ENCODE data around the gene NRXN3.

The NRXN3 gene

GRCh38 chr14:78170203-78170602, at the start of gene NRXN3:
Gene NRXN3, plus strand, starts transcription at chr14:78170373. Its CDS starts 72,721 bp downstream, at chr14:78243094.
- Histone ChIP-seq H3K27ac (ENCODE audit: low read depth, low read length) (no peak within 1 kb of the TSS), H3K9ac (ENCODE audit: low read depth, low read length) (0 out of 2 replicates have a peak within 1 kb of the TSS, but pooled peaks have one; percentile 28), H3K36me3 (ENCODE audit: control insufficient read depth, insufficient read depth, low read length) (no peaks in the 10 kb centered on the region), H3K9me3 (ENCODE audit: control insufficient read depth, insufficient read depth, low read length) (no peaks in the 10 kb centered on the region), H3K27me3 (ENCODE audit: control insufficient read depth, insufficient read depth, low read length) (no peaks in the 10 kb centered on the region), H3K4me3 (ENCODE audit: low read depth, low read length) (peak within 1 kb of the TSS; percentile 55), H3K4me1 (ENCODE audit: control insufficient read depth, insufficient read depth, low read length) (peaks cover 24% of the 10 kb centered on the region)

- Histone ChIP-seq H3K9ac (ENCODE audit: low read depth, low read length) (no peak overlapping the region), H3K4me3 (ENCODE audit: low read depth, low read length) (no peak overlapping the region), H3K27ac (ENCODE audit: low read depth, low read length) (no peak overlapping the region), H3K9me3 (ENCODE audit: control insufficient read depth, insufficient read depth, low read length) (no peaks in the 10 kb centered on the region; the same call in 1 of the 2 replicates), H3K4me1 (ENCODE audit: control insufficient read depth, insufficient read depth, low read length) (peaks cover 8% of the 10 kb centered on the region), H3K27me3 (ENCODE audit: control insufficient read depth, insufficient read depth, low read length) (no peaks in the 10 kb centered on the region), H3K36me3 (ENCODE audit: control insufficient read depth, insufficient read depth, low read length) (no peaks in the 10 kb centered on the region)
Observed at GRCh38 chr14:78122436-78122835, 47.7 kb upstream of the NRXN3 start.

- H3K9me3 ChIP-seq (ENCODE audit: control insufficient read depth, insufficient read depth, low read length): no peaks in the 10 kb centered on the region
- H3K9ac ChIP-seq (ENCODE audit: low read depth, low read length): no peak overlapping the region
- H3K27me3 ChIP-seq (ENCODE audit: control insufficient read depth, insufficient read depth, low read length): no peaks in the 10 kb centered on the region
- H3K27ac ChIP-seq (ENCODE audit: low read depth, low read length): no peak overlapping the region
- peaks cover 8% of the 10 kb centered on the region for H3K4me1 ChIP-seq (ENCODE audit: control insufficient read depth, insufficient read depth, low read length)
- H3K4me3 ChIP-seq (ENCODE audit: low read depth, low read length): no peak overlapping the region
- H3K36me3 ChIP-seq (ENCODE audit: control insufficient read depth, insufficient read depth, low read length): no peaks in the 10 kb centered on the region
Observed at GRCh38 chr14:78123650-78124253, 46.4 kb upstream of the NRXN3 start.

- Histone ChIP-seq H3K9ac (ENCODE audit: low read depth, low read length) (no peak overlapping the region), H3K36me3 (ENCODE audit: control insufficient read depth, insufficient read depth, low read length) (no peaks in the 10 kb centered on the region), H3K9me3 (ENCODE audit: control insufficient read depth, insufficient read depth, low read length) (no peaks in the 10 kb centered on the region), H3K27ac (ENCODE audit: low read depth, low read length) (no peak overlapping the region), H3K4me1 (ENCODE audit: control insufficient read depth, insufficient read depth, low read length) (peaks cover 8% of the 10 kb centered on the region), H3K4me3 (ENCODE audit: low read depth, low read length) (no peak overlapping the region), H3K27me3 (ENCODE audit: control insufficient read depth, insufficient read depth, low read length) (no peaks in the 10 kb centered on the region)
Observed at GRCh38 chr14:78127961-78128360, 42.2 kb upstream of the NRXN3 start.

- Histone ChIP-seq H3K9me3 (ENCODE audit: control insufficient read depth, insufficient read depth, low read length) (no peaks in the 10 kb centered on the region), H3K27me3 (ENCODE audit: control insufficient read depth, insufficient read depth, low read length) (no peaks in the 10 kb centered on the region), H3K4me3 (ENCODE audit: low read depth, low read length) (no peak overlapping the region), H3K27ac (ENCODE audit: low read depth, low read length) (no peak overlapping the region), H3K9ac (ENCODE audit: low read depth, low read length) (no peak overlapping the region), H3K4me1 (ENCODE audit: control insufficient read depth, insufficient read depth, low read length) (peaks cover 4% of the 10 kb centered on the region; the same call in 1 of the 2 replicates), H3K36me3 (ENCODE audit: control insufficient read depth, insufficient read depth, low read length) (no peaks in the 10 kb centered on the region)
Observed at GRCh38 chr14:78129375-78129774, 40.8 kb upstream of the NRXN3 start.

- Histone ChIP-seq H3K4me3 (ENCODE audit: low read depth, low read length) (no peak overlapping the region), H3K27ac (ENCODE audit: low read depth, low read length) (no peak overlapping the region), H3K27me3 (ENCODE audit: control insufficient read depth, insufficient read depth, low read length) (no peaks in the 10 kb centered on the region), H3K4me1 (ENCODE audit: control insufficient read depth, insufficient read depth, low read length) (peaks cover 4% of the 10 kb centered on the region; the same call in 1 of the 2 replicates), H3K36me3 (ENCODE audit: control insufficient read depth, insufficient read depth, low read length) (no peaks in the 10 kb centered on the region), H3K9ac (ENCODE audit: low read depth, low read length) (no peak overlapping the region), H3K9me3 (ENCODE audit: control insufficient read depth, insufficient read depth, low read length) (no peaks in the 10 kb centered on the region)
Observed at GRCh38 chr14:78130356-78130755, 39.8 kb upstream of the NRXN3 start.

GRCh38 chr14:78131201-78131600, 39.0 kb upstream of the NRXN3 start:
- Histone ChIP-seq H3K4me1 (ENCODE audit: control insufficient read depth, insufficient read depth, low read length) (peaks cover 4% of the 10 kb centered on the region; the same call in 1 of the 2 replicates), H3K36me3 (ENCODE audit: control insufficient read depth, insufficient read depth, low read length) (no peaks in the 10 kb centered on the region), H3K4me3 (ENCODE audit: low read depth, low read length) (no peak overlapping the region), H3K9me3 (ENCODE audit: control insufficient read depth, insufficient read depth, low read length) (no peaks in the 10 kb centered on the region), H3K9ac (ENCODE audit: low read depth, low read length) (no peak overlapping the region), H3K27ac (ENCODE audit: low read depth, low read length) (no peak overlapping the region), H3K27me3 (ENCODE audit: control insufficient read depth, insufficient read depth, low read length) (no peaks in the 10 kb centered on the region)

- H3K9me3 ChIP-seq (ENCODE audit: control insufficient read depth, insufficient read depth, low read length): no peaks in the 10 kb centered on the region
- H3K9ac ChIP-seq (ENCODE audit: low read depth, low read length): no peak overlapping the region
- no peak overlapping the region for H3K27ac ChIP-seq (ENCODE audit: low read depth, low read length)
- no peaks in the 10 kb centered on the region for H3K27me3 ChIP-seq (ENCODE audit: control insufficient read depth, insufficient read depth, low read length)
- peaks cover 4% of the 10 kb centered on the region; the same call in 1 of the 2 replicates for H3K4me1 ChIP-seq (ENCODE audit: control insufficient read depth, insufficient read depth, low read length)
- no peak overlapping the region for H3K4me3 ChIP-seq (ENCODE audit: low read depth, low read length)
- no peaks in the 10 kb centered on the region for H3K36me3 ChIP-seq (ENCODE audit: control insufficient read depth, insufficient read depth, low read length)
Observed at GRCh38 chr14:78131616-78132015, 38.6 kb upstream of the NRXN3 start.

GRCh38 chr14:78135450-78135891, 34.7 kb upstream of the NRXN3 start:
- no peak overlapping the region for H3K4me3 ChIP-seq (ENCODE audit: low read depth, low read length)
- no peaks in the 10 kb centered on the region for H3K36me3 ChIP-seq (ENCODE audit: control insufficient read depth, insufficient read depth, low read length)
- no peaks in the 10 kb centered on the region for H3K9me3 ChIP-seq (ENCODE audit: control insufficient read depth, insufficient read depth, low read length)
- H3K27ac ChIP-seq (ENCODE audit: low read depth, low read length): no peak overlapping the region
- no peaks in the 10 kb centered on the region for H3K4me1 ChIP-seq (ENCODE audit: control insufficient read depth, insufficient read depth, low read length)
- H3K27me3 ChIP-seq (ENCODE audit: control insufficient read depth, insufficient read depth, low read length): no peaks in the 10 kb centered on the region
- H3K9ac ChIP-seq (ENCODE audit: low read depth, low read length): no peak overlapping the region

GRCh38 chr14:78136695-78137094, 33.5 kb upstream of the NRXN3 start:
- H3K4me1 ChIP-seq (ENCODE audit: control insufficient read depth, insufficient read depth, low read length): no peaks in the 10 kb centered on the region
- H3K9ac ChIP-seq (ENCODE audit: low read depth, low read length): no peak overlapping the region
- H3K27me3 ChIP-seq (ENCODE audit: control insufficient read depth, insufficient read depth, low read length): no peaks in the 10 kb centered on the region
- H3K9me3 ChIP-seq (ENCODE audit: control insufficient read depth, insufficient read depth, low read length): no peaks in the 10 kb centered on the region
- H3K4me3 ChIP-seq (ENCODE audit: low read depth, low read length): no peak overlapping the region
- H3K36me3 ChIP-seq (ENCODE audit: control insufficient read depth, insufficient read depth, low read length): no peaks in the 10 kb centered on the region
- no peak overlapping the region for H3K27ac ChIP-seq (ENCODE audit: low read depth, low read length)

- Histone ChIP-seq H3K9me3 (ENCODE audit: control insufficient read depth, insufficient read depth, low read length) (no peaks in the 10 kb centered on the region), H3K9ac (ENCODE audit: low read depth, low read length) (no peak overlapping the region), H3K4me1 (ENCODE audit: control insufficient read depth, insufficient read depth, low read length) (no peaks in the 10 kb centered on the region), H3K36me3 (ENCODE audit: control insufficient read depth, insufficient read depth, low read length) (no peaks in the 10 kb centered on the region), H3K27ac (ENCODE audit: low read depth, low read length) (no peak overlapping the region), H3K4me3 (ENCODE audit: low read depth, low read length) (no peak overlapping the region), H3K27me3 (ENCODE audit: control insufficient read depth, insufficient read depth, low read length) (no peaks in the 10 kb centered on the region)
Observed at GRCh38 chr14:78141590-78141989, 28.6 kb upstream of the NRXN3 start.

Data from HUES48 (cell line).